Stimulated activated CD8-positive, alpha-beta memory T cell treated with anti-CD3 and anti-CD28 coated beads, Interleukin-4, amount 100 ng/mL, for 24 hours (primary cell): ENCODE measurements around the gene MMP21.
A peak's percentile ranks its signal among the peaks of the same experiment; 100 is the strongest.

ENCODE experiments used
- DNase-seq: peaks from one replicate; pipeline ENCODE4 v3.0.0-alpha.2; 2020; ENCODE audit warnings: low read depth

MMP21 gene

DNA sequence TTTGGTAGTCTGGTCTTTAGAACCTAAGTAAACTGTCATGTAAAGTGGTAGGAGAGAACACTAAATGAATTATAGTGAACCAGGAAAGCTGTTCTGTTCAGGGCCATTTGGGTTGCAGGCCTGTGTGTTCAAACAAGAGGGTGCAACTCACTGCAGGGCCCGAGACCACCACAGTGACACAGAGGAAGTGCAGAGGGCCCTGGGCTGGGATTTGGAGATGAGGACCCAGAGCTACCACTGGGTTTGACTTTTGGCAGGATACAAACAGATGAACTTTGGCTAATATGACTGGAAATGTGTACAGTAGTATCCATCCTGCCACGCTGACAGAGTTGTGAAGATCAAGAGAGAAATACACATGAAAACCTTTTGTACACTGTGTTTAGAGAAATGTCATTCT, 9.8 kb downstream of the MMP21 start:
- DNase-seq, result no peak

DNA sequence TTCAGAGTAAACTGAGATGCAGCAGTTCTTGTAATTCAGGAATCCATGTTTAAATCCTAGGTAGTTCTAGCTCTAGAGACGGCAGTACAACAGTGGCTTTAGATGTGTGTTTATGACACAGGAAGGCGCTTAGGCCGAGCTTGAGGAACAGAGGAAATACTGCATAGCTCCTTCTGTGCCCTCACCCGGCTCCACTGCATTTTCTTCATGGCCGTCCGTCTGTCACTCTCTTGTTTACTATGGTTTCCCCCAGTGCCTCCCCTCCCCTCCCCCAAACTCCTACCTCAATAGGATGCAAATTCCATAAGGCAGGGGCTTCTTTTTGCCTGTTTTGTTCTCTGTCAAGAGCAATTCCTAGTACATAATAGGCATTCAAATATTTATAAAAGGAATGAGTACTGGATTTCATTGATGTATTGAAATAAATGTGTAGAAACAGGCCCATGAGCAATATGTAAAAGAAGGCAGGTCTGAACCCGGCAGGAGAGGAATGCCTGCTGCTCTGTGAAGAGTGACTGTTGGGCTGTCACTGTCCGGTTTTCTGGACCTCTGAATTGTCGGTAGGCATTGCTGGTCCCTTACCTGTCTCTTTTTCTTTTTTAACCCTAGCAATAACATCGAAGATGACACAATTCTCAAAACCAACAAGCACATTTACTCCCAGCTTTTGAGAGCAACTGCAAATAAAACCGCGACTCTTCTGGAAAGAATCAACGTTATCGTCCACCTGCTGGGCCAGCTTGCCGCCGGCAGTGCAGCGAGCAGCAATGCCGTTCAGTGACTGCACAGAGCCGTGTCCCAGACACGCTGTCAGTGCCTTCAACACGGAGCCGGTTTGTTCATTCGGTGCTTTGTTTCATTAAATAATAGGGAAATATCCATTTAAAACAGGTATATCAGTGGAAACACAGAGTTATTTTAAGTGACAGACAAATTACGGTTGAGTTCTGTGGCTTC, 12.7 kb downstream of the MMP21 start:
- DNase-seq, result no peak

DNA sequence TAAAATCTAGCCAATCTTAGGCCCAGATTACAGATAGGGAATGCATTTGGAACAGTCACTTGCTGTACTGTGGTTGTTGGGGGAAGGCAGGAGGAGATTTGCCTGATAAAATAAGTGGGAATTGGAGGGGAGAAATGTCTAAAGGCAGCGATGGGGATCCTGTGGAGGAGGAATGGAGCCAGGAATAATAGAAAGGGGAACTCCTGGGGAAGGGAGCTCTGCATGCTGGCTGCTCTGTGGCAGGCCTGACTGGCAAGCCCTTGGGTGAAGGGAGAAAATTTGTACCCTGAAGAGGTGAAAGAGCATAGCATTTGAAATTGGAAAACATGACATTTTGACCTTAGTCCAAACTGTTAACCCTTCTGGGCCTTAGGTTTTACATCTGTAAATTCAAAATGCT, 13.7 kb downstream of the MMP21 start:
- DNase-seq, result no peak

DNA sequence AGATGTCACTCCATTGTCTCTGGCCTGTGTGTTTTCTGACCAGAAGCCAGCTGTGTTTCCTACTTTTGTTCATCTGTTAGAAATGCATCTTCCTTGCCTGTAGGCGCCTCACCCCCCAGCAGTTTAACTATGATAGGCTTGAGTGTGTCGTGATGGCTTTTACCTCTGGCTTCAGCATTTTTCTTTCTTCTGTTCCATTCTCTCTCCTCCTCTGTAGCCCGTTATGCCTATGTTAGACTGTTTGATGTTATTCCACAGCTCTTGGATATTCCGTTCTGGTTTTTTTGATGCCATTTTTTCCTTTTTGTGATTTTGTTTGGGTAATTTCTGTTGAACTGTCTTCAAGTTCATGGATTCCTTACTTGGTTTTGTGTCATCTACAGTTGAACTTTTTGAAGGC, 17.9 kb downstream of the MMP21 start:
- DNase-seq, result no peak

DNA sequence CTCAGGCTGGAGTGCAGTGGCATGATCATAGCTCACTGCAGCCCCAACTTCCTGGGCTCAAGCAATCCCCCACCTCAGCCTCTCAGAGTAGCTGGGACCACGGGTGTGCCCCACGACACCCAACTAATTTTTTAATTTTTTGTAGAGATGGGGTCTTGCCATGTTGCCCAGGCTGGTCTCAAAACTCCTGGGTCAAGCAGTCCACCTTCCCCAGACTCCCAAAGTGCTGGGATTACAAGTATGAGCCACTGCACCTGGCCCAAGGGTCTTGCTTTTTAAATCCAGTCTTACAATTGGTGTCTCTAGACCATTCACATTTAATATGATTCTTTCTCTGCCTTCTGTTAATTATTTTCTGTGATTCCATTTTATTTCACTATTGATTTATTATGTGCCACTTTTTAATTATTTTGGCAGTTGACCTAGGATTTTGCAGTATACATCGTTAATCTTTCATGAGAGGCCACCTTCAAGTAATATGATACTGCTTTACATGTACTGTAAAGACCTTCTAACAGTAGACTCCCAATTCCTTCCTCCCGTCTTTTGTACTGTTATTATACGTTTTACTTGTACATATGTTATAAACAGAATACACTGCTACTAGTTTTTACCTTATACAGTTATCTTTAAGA, 18.7 kb downstream of the MMP21 start:
- DNase-seq, result no peak

DNA sequence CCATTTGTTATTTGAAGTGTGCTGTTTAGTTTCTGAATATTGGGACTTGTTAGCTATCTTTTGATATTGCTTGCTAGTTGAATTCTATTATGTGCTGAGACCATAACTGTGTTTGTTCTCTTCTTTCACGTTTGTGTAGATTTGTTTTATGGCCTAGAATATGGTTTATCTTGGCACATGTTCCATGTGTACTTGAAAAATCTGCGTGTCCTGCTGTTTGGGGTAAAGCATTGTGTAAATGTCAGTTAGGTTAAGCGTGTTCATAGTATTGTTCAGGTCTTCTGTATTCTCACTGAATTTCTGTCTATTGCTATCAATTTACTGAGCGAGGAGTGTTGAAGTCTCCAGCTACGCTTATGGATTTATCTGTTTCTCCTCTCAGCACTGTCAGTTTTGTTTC, 19.4 kb downstream of the MMP21 start:
- no peak for DNase-seq

DNA sequence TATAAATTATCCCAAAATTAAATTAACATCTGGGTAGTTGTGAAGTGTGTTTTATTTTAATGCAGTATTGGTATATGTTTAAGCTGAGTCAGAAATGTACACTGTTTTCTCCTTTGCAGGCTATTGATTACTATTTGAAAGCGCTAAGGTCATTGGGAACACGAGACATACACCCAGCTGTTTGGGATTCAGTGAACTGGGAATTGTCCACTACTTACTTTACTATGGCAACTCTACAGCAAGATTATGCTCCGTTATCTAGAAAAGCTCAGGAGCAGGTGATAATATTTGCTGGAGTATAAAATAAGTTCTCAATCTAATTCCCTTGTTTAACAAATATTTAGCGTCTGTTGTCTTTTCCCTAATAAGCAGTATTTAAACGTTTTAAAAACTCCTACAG, 28.2 kb downstream of the MMP21 start:
- no peak for DNase-seq

DNA sequence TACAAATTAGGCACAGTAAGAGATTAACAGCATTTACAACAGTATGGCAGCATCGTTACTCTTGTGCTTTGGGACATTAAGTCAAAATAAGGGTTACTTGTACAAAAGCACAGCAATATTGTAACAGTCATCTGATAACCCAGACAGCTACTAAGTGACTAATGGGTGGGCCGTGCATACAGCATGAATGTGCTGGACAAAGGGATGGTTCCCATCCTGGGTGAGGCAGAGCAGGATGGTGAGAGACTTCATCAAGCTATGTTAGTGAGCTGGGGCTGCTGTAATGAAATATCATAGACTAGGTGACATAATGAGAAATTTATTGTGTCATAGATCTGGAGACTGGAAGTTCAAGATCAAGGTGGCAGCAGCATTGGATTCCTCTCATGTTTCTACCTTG, 30.7 kb downstream of the MMP21 start:
- DNase-seq, result no peak

DNA sequence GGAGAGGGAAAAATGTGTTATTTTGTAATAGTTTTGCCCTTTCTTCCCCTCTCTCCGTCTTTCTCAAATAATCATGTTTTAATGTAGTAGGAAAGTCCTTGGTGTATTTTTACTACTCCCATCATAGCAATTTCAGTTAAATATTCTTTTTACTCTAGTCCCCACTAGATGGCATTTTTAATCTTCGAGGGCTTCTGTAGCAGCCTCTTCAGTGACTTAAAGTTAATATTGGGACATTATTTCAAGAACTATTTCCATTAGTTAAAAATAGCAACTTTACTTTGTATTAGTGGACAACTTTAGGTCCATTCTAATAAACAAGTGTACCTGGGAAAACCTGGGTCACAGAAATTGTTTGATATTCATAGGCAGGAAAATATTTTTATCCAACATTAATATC, 33.2 kb downstream of the MMP21 start:
- no peak for DNase-seq

DNA sequence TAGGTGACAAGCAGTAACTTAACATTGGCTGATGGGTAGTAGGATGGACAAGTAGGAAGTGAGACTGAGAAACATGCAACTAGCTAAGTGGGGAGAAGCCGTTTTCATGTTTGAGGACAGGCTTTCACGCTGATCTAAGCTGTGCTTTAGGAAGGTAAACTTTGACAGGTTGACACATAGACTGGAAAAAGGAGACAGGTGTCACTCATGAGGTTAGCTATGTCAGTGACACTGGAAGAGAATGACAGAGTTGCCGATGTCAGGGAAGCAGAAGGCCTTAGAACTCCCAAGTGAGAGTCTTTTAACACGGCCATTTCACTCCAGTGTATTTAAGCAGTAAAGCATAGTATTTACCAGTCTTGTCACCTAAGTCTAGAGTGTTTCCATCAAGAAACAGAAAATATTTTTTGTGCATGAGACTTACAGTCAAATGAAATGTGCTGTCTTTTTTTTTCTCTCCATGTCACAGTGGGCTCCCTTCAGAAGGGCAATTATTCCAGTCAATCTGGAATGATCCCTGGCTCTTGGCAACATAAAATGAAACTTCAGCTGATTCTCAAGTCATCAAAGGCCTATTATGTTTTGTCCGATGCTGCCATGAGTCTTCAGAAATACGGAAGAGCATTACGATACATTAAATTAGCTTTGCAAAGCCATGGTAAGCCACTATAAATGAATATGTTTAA, 35.5 kb downstream of the MMP21 start:
- DNase-seq, result no peak

DNA sequence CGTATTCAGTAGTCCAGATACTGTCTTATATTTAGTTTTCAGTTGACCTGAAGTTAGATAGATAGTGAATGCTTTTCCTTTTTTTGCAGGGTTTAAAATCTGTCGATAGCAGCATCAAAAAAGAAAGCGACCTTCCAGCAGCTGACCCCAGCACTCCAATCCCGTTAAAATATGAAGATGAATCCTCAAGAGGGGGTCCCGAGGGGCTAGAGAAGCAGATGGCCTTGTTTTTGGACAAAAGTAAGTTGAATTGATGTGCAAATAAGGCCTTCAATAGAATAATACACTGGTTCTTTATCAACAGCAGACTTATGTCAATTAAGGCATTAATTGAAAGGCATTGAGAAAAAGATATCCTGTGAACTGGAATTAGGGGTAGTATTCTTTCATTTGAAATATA, 37.4 kb downstream of the MMP21 start:
- DNase-seq, result no peak

DNA sequence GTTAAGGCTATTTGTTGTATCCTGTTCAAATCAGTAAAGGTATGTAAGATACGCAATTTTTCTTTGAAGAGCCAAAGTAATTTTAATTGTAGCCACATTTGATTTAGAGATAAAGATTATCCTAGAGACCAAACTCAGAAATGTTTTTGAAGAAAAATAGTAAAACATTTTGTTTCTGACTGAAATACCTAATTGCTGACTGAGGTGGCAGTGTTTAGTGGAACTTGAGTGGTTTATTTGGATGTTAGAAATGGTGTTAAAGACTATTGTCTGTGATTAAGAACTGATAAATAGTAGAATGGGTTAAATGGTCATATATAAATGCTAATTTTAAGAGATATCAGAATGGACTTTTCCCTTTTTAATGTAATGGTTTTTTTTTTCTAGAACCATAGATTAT, 40.8 kb downstream of the MMP21 start:
- DNase-seq, result no peak

DNA sequence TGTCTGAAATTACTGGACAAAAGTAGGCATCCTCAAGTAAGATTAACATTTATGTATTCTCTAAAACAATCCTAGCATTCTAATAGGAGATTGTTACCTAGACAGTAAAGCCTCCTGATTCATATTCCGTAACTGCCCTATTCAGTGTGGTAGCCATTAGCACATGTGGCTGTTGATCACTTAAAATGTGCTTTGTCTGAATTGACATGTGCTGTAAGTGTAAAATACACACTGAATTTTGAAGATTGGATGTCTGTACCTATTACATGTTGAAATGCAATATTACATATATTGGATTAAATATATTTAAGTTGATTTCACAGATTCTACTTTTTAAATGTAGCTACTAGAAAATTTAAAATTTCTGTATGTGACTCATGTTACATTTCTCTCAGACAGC, 41.5 kb downstream of the MMP21 start:
- no peak for DNase-seq

DNA sequence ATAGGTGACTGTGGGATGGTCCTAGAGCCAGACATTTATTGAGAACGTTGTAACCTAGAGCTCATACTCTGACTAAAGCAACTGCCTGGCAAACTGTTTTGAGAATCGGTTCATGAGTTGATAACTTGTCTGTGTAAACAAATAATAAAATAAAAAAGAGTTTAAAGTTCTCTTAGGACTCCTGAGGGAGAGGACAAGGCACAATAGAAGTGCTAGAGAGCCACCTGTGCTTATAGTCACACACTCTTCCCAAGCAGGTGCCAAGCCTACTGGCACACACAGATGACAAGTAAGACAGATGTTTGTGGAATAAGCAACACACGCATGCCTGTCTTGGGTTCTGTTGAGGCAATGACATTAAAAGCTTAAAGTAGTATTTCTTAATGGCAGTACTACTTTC, 48.2 kb downstream of the MMP21 start:
- DNase-seq, result no peak

DNA sequence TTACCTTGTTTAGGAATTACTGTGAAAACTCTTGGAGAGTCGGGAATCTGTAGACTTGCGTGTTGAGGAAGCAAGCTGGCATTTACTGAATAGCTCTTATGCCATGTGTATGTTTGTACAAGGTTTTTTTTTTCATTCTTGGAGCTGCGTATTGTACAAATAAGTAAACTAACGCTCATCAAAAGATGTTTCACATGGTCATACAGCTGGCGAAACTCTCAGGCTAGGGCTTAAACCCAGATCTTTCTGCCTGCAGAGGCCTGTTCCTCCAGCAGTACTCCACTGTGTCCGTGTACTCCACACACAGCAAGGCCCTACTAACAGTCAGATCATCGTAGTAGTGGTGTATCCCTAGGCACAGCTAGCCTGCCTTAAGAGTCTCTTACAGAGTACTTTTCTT, 48.7 kb downstream of the MMP21 start:
- DNase-seq, result no peak

DNA sequence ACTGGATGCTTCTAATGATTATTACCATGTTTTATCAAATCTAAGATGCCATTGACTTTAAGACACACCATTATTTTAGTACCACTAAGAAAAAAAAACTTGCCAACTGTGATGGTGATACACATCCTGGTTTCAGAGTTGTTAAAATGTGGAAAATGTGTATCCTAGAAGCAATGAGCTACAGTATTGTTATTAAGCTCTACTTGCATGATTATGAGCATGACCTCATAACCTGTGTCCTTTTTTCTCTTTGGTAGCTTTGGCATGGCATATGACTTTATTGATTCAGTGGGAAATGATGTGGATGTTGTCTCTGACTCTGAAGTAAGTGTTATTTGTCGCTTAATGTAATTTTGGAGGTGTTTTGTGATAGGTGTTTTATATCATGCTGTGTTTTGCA, 52.8 kb downstream of the MMP21 start:
- no peak for DNase-seq

DNA sequence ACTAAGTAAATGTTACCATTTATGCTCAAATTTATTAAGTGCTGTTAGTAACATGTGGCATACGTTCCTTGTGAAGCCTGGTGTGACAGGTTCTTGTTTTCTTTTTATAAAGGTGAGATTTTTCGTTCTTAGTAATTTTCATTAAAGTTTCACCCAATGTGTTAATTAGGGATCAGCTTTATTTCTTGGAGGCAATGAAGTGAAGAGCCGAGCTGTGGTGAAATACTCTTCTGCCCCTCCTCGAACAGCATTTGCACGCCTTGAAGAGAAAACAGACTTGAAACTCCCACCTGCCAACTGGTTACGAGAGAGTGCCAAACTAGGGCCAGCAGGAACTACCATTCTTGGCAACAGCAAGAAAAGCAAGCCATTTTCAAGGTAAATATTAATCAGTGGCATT, 54.6 kb downstream of the MMP21 start:
- DNase-seq, result no peak

DNA sequence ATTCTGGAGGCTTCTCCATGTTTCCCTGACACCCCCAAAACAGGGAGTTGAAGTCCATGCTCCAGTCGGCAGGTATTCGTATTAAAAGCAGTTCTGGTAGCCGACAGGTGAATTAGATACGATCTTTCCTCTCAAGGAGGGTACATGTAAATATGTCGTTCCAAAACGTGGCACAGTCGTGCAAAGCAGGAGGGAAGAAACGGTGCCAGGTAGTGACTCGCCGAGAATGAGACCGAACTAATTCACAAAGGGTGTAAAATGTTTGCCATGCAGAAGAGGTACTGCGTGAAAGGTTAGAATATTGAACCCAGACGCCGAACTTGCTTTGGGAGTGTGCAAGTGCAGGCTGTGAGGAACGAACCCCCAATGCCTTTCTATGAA, 55.6 kb downstream of the MMP21 start:
- no peak for DNase-seq

DNA sequence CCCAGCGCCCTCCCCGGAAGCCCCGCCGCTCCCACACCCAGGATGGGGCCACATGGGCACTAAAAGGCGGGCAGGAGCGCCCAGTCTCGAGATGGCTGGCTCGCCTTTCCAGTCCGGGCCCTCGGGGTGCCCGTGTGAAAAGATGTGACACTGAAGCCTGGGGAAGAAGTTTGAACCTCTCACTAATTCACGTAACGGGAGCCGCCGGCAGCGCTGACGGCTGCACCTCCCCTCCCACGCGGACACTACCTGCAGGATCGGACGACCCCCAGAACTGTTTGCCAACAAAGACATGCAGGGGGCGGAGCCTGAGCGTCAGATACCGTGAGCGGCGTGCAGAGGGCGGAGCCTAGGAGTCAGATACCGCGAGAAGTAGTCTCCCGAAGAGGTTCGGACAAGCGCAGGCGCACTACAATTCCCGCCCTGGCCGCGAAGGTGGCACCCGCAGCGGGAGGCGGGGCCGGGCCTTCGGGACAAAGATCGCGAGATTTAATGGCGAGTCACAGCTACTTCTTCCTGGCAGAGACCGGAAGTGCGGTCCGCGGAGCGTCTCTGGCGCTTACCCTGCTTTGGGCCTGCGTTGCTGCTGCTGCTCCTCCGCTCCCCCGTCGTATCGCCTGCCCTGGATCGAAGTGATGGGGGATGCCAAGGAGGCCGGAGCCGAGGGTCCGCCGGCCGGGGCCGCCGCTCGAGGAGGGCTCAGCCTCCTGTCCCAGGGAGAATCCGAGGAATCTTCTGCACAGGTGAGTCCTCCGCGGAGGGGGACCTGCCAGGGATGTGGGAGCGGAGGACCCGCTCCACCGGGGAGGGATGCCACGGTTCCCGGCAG, 56.2 kb downstream of the MMP21 start, which contains the start of gene EDRF1:
Gene EDRF1 (plus strand): TSS at position 537 of the 829 bp plus-strand sequence. CDS start 99 bp downstream, at position 636.
- peak; percentile 99 for DNase-seq
